Ammon's horn (tissue), 1 donor: ENCODE measurements around the gene LRCH1.
A peak's percentile ranks its signal among the peaks of the same experiment; 100 is the strongest.
"Not testable (repeated sequence)": the region's sequence is repeated elsewhere in the genome, so short reads cannot be mapped to it uniquely, and the experiment has no call there.

Experiments
- DNase-seq: peaks from one replicate; pipeline ENCODE4 v3.0.0-alpha.2; 2016; ENCODE audit warnings: low spot score

The LRCH1 gene

GRCh38 chr13:46753137-46753536 is 200.2 kb downstream of the LRCH1 start:
- no peak for DNase-seq

DNA sequence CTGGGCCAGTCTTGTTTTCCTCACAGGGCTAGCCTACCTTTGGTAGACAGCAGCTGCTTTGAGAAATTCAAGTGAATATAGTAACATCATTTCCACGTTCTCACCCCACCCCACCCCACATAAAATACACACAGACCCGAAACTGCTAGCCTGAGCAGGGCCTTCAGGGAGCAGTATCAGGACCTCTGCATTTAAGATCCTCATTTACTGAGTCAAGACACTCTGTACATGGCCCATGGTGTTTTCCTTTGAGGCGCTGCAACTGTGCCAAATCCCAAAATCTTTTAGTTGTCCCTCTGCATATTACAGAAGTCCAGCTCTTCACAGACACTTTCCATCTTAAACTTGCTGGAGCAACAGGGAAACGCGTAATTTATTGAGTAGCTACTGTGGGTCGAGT is 200.9 kb downstream of the LRCH1 start:
- no peak for DNase-seq

DNA sequence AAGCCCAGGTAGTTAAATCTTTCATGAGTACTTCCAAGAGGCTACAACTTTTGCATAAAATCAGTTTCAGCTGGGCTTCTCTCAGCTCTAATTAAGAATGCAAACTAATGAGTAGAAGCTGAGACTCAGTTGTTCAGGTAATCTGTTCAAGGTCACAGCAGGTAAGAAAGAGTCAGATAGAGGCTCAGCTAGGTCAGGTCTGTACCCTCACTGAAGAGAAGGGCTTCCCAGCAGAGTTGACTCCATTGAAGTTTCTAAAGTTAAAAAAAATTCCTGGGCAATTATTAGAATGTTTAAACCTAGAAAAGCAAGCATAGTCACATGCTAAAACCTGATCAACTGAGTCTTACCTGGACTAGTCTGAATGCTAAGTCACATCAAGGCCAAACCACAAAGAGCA is 201.8 kb downstream of the LRCH1 start:
- DNase-seq, result no peak

DNA sequence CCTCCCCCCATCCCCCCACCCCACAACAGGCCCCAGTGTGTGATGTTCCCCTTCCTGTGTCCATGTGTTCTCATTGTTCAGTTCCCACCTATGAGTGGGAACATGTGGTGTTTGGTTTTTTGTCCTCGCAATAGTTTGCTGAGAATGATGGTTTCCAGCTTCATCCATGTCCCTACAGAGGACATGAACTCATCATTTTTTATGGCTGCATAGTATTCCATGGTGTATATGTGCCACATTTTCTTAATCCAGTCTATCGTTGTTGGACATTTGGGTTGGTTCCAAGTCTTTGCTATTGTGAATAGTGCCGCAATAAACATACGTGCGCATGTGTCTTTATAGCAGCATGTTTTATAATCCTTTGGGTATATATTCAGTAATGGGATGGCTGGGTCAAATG is 202.5 kb downstream of the LRCH1 start:
- not testable (repeated sequence) for DNase-seq

- no peak for DNase-seq
Observed at GRCh38 chr13:46756977-46757376, 204.0 kb downstream of the LRCH1 start.

- DNase-seq, result no peak
Observed at GRCh38 chr13:46757640-46758039, 204.7 kb downstream of the LRCH1 start.

GRCh38 chr13:46759846-46760245 is 206.9 kb downstream of the LRCH1 start:
- no peak for DNase-seq

DNA sequence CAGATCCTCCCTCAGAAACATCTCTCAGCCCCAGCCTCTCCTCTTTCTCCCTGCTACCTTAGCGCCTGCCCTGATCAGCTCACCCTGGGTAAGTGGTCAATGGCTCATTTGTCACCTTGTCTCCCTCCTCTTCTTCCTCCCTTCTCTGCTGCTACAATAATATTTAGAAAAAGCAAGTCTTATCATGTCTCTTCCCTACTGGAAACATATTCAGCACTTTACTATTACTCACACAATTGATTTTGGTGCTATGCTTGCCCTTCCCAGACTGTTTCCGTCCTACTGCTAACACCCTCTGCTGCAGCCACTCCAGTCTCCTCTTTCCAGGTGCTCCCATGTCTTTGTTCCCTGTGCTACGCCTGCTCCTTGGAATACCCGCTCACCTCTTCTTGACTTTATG is 208.2 kb downstream of the LRCH1 start:
- DNase-seq, result no peak

DNA sequence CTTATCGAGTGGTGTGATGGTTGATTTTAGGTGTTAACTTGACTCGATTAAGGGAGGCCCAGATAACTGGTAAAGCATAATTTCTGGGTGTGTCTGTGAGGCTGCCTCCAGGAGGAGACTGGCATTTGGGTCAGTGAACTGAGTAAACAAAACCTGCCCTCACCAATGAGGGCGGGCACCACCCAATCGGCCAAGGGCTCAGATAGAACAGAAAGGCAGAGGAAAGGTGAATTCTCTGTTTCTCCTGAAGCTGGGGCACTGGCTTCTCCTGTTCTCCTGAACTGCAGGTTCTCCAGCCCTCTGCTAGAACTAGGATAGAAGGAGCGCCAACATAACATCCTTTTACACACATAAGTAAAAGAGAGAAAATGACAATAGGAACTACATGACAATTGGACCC is 208.9 kb downstream of the LRCH1 start:
- no peak for DNase-seq

- not testable (repeated sequence) for DNase-seq
Observed at GRCh38 chr13:46769925-46770324, 217.0 kb downstream of the LRCH1 start.

- DNase-seq, result no peak
Observed at GRCh38 chr13:46771693-46772092, 218.7 kb downstream of the LRCH1 start.

- no peak for DNase-seq
Observed at GRCh38 chr13:46773541-46773940, 220.6 kb downstream of the LRCH1 start.

GRCh38 chr13:46775385-46776107 is 222.6 kb downstream of the LRCH1 start:
- DNase-seq, result no peak

DNA sequence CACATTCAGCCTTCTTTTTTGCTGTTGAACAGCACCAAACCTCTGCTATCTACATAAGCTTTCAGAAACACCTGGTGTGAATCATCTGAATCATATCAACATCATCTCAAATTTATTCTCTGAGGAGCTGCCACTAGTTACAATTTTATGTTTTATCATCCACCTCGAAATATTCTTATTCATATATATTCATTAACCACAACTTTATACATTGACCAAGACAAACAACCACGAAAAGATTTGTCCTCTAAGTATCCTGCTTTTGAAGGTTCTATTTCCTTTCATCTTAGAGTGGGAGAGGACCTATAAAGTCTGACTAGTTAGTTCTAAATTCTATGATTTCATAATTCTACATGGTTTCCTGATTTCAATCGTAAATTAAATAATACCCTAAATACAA is 225.1 kb downstream of the LRCH1 start:
- no peak for DNase-seq

DNA sequence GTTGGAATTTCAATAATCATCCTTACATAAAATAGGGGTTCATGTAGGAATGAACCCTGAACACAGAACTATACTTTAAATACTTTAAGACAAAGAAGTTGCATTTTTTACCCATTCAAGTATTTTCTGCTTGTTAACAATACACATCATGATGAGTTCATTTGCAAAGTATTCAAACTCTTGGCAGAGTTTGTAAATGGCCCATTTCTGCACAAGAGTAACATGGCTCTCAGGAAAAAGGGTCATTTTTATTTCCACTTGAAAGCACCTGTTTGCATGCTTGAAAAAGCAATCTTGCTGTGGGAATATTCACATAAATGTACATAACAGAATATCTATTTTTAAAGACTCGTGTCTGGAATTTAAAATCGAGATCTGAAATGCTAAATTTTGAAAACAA is 225.9 kb downstream of the LRCH1 start:
- no peak for DNase-seq

DNA sequence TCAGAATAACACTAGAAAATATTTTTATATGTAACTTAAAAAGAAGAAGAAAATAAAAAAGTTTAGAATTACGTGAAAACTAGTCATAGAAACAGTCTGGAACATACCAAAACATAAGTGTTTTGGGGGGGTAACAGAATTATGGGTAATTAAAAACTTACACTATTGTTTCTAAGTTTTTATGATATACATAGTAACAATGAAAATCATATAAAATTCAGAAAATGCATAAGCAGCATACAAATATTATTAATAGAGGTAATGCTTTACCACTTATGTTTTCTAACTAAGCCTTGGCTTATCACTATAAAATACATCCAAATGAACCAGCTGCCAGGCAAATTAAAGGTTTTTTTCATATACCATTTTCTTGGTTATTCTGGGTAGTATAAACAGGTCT is 229.1 kb downstream of the LRCH1 start:
- no peak for DNase-seq

- DNase-seq, result no peak
Observed at GRCh38 chr13:46782691-46783090, 229.7 kb downstream of the LRCH1 start.

DNA sequence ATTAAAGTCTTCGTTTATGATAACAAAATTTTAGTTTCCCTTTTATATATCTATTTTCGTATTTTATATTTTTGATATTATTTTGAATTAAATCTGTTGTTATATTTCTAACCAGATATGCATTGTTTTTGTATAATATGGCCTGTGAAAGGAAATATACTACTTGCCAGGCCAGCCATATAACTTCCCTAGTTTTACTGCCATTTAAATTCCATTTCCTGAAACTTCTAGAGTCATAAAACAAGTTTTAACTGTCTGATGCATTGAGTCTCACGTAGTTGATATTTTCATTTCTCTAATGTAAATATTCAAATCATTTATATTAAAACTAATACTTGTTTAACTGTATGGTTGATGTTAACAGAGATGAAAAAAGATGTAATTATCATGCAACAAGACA is 230.5 kb downstream of the LRCH1 start:
- DNase-seq, result no peak

DNA sequence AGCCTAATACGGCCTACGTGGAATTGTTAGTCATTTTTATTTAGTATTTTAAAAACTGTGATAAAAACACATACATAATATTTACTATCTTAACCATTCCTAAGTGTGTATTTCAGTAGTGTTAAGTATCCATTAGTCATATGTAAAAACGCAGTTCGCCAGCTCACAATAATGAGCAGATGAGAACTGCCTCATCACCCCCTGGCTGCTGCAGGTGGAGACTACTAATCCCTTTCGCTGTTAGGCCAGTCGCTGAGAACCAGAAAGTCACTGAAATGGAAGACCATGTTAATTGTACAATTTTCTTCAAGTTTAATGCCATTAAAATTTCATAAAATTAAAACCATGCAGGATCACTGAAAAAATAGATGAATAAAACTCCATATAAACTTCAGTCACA is 242.4 kb downstream of the LRCH1 start:
- DNase-seq, result no peak

- DNase-seq, result no peak
Observed at GRCh38 chr13:46796129-46796514, 243.2 kb downstream of the LRCH1 start.

DNA sequence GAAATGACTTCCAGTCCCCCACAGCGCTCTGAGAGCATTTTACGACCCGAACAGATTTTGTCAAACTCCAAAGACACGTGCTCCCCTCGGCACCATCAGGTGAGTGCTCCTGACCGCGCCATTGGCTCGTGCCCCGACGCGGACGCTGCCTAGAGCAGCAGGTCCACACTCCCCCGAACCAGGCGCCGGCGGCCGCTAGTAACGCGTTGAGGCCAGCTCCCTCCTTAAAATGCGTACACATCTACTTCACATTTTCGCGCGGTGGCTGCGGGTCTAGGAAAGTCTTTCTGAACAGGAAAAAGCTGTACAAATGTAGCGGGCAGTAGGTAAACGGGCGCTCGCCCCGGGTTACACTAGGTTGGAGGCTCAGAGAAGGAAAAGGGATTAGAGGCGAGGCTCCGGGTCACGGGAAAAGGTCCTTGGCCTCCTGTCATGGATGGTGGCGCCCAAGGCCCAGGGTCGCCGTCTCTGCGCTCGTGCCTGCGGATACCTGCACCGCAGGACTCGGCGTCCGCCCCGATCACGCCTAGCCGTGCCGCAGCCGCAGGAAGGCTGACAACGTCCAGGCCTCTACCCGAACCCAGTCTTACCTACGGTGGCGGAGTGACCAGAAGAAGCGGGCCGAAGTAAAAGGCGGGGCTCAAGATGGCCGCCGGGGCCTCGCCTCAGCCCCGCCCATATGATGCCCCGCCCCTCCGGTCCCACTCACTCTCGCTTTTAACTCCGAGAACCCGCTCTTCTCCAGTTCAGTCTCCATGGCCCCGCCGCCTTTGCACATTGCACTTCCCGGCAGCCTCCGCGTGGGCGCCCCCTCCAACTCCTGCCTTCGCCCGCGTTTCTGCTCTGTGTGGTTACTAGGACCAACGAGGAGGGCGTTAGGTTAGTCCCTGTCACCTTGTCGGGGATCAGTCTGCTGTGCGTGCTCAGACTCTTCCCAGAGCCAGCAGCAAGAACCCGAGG is 243.8 kb downstream of the LRCH1 start, which contains the start of gene ESD:
Gene ESD, minus strand, starts transcription at position 647 of the 960 bp plus-strand sequence. CDS start 5,748 bp downstream, outside the sequence.
- DNase-seq, result peak; percentile 93

DNA sequence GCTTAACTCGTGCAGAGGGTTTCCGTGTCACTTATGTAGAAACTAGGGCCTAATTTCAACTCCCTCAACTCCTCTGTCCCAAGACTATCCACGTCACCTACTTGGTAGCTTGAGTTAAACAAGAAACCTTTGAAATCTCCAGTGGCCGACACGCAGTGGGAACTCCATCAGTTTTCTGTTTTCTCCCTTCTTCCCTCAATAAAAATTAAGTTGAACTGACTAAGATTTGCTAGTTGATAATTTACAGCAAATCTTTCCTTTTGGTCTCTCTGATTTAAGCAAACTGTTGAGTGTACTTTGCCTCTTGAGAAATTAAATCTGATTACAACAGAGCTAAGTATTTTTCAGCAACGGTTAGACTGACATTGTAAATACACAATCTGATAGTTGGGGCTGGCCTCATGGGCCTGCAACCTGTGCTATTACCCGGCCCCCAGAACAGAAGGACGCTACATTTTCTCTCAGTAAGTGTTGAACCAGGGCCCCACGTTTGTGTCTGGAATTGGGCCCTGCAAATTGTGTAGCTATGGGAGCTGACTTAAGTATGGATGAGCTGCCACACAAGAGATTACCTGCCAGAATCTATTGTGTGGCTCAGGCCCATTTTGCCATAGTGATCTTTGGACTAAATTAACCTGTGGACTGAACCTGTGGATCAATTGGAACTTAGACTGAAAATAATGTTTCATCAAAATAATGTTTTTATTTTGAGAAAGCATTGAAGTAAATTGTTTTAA is 244.7 kb downstream of the LRCH1 start:
- no peak for DNase-seq
